Thyroid gland (tissue), 4 donors: ENCODE data around the gene PKM. TPM values are rescaled to one million over a fixed set of nuclear protein-coding genes. Genes with fewer than 3 reads are reported as not detected.

ENCODE experiments used
- DNase-seq, 2 donors: peaks; one replicate each; pipeline ENCODE4 v3.0.0-alpha.2; 2019
- H3K27ac ChIP-seq, 3 donors: fragments of 200-600 bp; sonication (generic); 1 replicate in 2 of 3; 2 replicates in 1 of 3; pipeline ENCODE4 v1.5.1; 2016 to 2019; ENCODE audit warnings: mild to moderate bottlenecking in 1 of 3, moderate library complexity in 1 of 3
- H3K27me3 ChIP-seq: fragments of 200-600 bp; sonication (generic); one replicate; pipeline ENCODE4 v1.5.1; 2019
- H3K36me3 ChIP-seq, 2 donors: fragments of 200-600 bp; sonication (generic); one replicate each; pipeline ENCODE4 v1.5.1; 2016 to 2019
- H3K4me1 ChIP-seq, 2 donors: fragments of 200-600 bp; sonication (generic); one replicate each; pipeline ENCODE4 v1.5.1; 2017 to 2019
- H3K4me3 ChIP-seq, 3 donors: fragments of 200-600 bp; sonication (generic); replicated peaks in 1 of 3; 1 replicate in 2 of 3; 2 replicates in 1 of 3; pipeline ENCODE4 v1.5.1; 2016; ENCODE audit warnings: mild to moderate bottlenecking in 1 of 3
- H3K9me3 ChIP-seq: fragments of 200-600 bp; sonication (generic); one replicate; pipeline ENCODE4 v1.5.1; 2017
- CTCF ChIP-seq, 6 experiments: fragments of 200-600 bp in 3 of 6; fragments of 450-650 bp in 3 of 6; sonication (generic) in 3 of 6; IDR thresholded peaks; one replicate each; pipeline ENCODE4 v1.5.1; 2016 to 2019; ENCODE audit warnings: antibody characterized with exemption in 6 of 6, mild to moderate bottlenecking in 2 of 6, inconsistent platforms in 1 of 6, moderate library complexity in 1 of 6
- POLR2A ChIP-seq, 2 donors: fragments of 450-650 bp; IDR thresholded peaks; one replicate each; pipeline ENCODE4 v1.6.1; 2017; ENCODE audit warnings: antibody characterized with exemption in 2 of 2, mild to moderate bottlenecking in 2 of 2, moderate library complexity in 1 of 2
- WGBS, 2 donors: methylation state at CpG; one replicate each; pipeline ENCODE4 v1.1.5; 2017; 5-methylcytosine and 5-hydroxymethylcytosine counted together
- intact Hi-C: fragments of 100-400 bp; cut with DNase I; formaldehyde crosslinking; loops from one replicate; pipeline ENCODE4 v1.15.1; 2023
- total RNA-seq, 4 donors: library from RNA; depleted of rRNA; stranded (reverse); fragments of >200 nt; gene quantifications; one replicate each; pipeline ENCODE4 v1.2.3, GENCODE V29; 2016

The PKM gene
- total RNA-seq, 4 donors from 2014 or later = 270 to 587 (median 340) TPM

DNA sequence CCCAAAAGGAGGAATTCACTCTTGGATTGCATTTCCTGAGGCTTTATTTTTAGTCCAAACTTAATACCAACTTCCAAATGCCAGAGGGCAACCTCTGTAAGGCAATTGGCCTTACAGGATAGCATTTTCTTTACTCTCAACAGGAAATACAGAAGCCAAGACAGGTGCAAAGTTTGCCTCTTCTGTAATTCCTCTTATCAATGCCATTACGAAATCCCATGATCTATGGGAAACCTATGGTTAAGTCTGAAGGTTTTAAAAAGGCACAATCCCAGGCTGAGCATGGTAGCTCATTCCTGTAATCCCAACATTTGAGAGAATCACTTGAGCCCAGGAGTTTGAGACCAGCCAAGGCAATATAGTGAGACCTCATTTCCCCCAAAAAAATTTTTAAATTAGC lies 14.9 kb downstream of the PKM start:
- intact Hi-C loops = no loop called here
- Histone ChIP-seq H3K9me3 (no peaks in the 10 kb centered on the region), H3K4me3 (no peak overlapping the region), H3K36me3 (peaks cover 60 to 65% of the 10 kb centered on the region in 2 donors), H3K4me1 (no peaks in the 10 kb centered on the region), H3K27ac (no peak overlapping the region), H3K27me3 (no peaks in the 10 kb centered on the region)
- TF ChIP-seq POLR2A (IDR thresholded peaks at IDR 0.05) = no peak
- no peak for TF ChIP-seq CTCF (IDR thresholded peaks at IDR 0.05)
- 100% methylated on average over 1 of the region's 1 CpG for WGBS, 2 donors
- no peak for DNase-seq

DNA sequence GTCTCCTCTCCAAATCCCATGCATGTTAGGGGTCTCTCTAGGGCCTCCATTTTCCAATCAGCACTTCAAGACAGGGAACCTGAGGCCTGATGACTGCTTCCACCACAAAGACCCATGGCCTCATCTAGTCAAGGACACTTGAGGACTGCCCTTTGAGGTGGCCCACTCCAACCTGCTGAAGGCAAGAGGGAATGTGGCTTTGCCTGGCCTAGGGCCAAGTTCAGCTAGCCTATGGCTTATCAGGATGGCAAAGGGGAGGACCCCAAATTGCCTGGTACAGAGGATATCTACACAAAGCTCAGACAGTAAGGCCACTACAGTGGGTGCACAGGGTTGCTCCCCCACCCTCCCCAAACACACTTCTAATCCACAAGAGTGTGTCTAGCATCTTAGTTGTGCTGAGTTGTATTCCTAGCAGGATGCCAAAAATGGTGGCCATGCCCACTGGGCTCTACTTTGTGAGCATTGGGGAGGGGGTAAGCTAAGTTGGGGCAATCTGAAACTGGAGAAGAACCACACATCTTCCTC lies 23.4 kb downstream of the PKM start:
- TF ChIP-seq POLR2A (IDR thresholded peaks at IDR 0.05) (no peak), CTCF (IDR thresholded peaks at IDR 0.05) (no peak)
- Histone ChIP-seq H3K4me1 (peaks cover 6 to 18% of the 10 kb centered on the region in 2 donors), H3K4me3 (no peak overlapping the region), H3K9me3 (no peaks in the 10 kb centered on the region), H3K36me3 (peaks cover 73% of the 10 kb centered on the region in 2 donors), H3K27ac (no peak overlapping the region), H3K27me3 (no peaks in the 10 kb centered on the region)
- intact Hi-C loops = no loop called here
- DNase-seq = no peak

DNA sequence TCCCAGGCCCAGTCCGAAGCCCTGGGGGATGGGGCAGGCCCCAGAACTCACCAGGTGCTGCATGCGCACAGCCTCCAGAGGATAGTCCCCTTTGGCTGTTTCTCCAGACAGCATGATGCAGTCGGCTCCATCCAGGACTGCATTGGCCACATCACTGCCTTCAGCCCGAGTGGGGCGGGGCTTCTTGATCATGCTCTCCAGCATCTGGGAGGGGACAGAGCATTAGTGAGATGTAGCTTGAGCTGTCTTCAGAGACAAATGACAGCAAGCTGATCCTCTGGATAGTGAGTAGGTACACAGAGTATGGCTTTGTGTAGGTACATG lies 24.4 kb downstream of the PKM start:
- H3K27me3 ChIP-seq = no peaks in the 10 kb centered on the region
- no peak overlapping the region for H3K4me3 ChIP-seq
- no peak overlapping the region for H3K27ac ChIP-seq
- H3K9me3 ChIP-seq = no peaks in the 10 kb centered on the region
- intact Hi-C loops = no loop called here
- H3K4me1 ChIP-seq = peaks cover 6 to 19% of the 10 kb centered on the region in 2 donors
- no peak for DNase-seq
- TF ChIP-seq POLR2A (IDR thresholded peaks at IDR 0.05) (no peak), CTCF (IDR thresholded peaks at IDR 0.05) (no peak)
- H3K36me3 ChIP-seq = peaks cover 73 to 76% of the 10 kb centered on the region in 2 donors
- 93 to 95% methylated on average over 5 of the region's 5 CpGs for WGBS, 2 donors

GRCh38 chr15:72205896-72206676 lies 24.9 kb downstream of the PKM start:
- Histone ChIP-seq H3K4me1 (peaks cover 6 to 19% of the 10 kb centered on the region in 2 donors), H3K36me3 (peaks cover 78 to 82% of the 10 kb centered on the region in 2 donors), H3K27me3 (no peaks in the 10 kb centered on the region), H3K27ac (no peak overlapping the region), H3K9me3 (no peaks in the 10 kb centered on the region), H3K4me3 (no peak overlapping the region)
- no peak for TF ChIP-seq POLR2A (IDR thresholded peaks at IDR 0.05)
- TF ChIP-seq CTCF (IDR thresholded peaks at IDR 0.05) = no peak
- no peak for DNase-seq
- whole genome bisulfite sequencing, 2 donors = 92 to 93% methylated on average over 10 of the region's 10 CpGs
- intact Hi-C loops = no loop called here

DNA sequence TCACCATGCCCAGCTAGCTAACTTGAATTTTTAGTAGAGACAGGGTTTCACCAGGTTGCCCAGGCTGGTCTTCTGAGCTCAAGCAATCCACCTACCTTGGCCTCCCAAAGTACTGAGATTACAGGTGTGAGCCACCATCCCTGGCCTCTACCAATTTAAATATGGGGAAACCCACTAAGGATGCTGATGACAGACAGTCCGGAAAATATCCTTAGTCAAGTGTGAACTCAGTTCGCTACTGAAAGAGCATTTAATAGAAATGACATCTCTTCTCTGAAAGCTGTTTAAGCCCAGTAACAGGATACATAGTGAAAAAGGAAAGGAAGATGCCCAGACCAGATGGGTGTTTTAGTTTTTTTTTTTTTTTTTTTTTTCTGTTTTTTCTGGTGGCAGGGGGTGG lies 25.7 kb downstream of the PKM start:
- H3K36me3 ChIP-seq = peaks cover 77 to 84% of the 10 kb centered on the region in 2 donors
- no peak for DNase-seq
- peaks cover 6 to 19% of the 10 kb centered on the region in 2 donors for H3K4me1 ChIP-seq
- H3K27me3 ChIP-seq = no peaks in the 10 kb centered on the region
- TF ChIP-seq CTCF (IDR thresholded peaks at IDR 0.05) (no peak), POLR2A (IDR thresholded peaks at IDR 0.05) (no peak)
- WGBS, 2 donors = 91 to 98% methylated on average over 2 of the region's 2 CpGs
- intact Hi-C loops = no loop called here
- peak overlapping the region in 1 of 3 donors; percentile 1 for H3K27ac ChIP-seq
- H3K4me3 ChIP-seq = no peak overlapping the region
- H3K9me3 ChIP-seq = no peaks in the 10 kb centered on the region
